HTERT RPE-1 (cell line): Measurements from ENCODE around the gene JAKMIP1.

ENCODE experiments used
- in situ Hi-C: fragments of 300-500 bp; cut with MboI; formaldehyde crosslinking; loops from 4 replicates; pipeline ENCODE4 v1.14.3; 2020; ENCODE audit warnings: low sequenced_read_pairs

JAKMIP1 gene

GRCh38 chr4:6105311-6105911, 94.9 kb downstream of the JAKMIP1 start:
- in situ Hi-C loops: no loop called here

DNA sequence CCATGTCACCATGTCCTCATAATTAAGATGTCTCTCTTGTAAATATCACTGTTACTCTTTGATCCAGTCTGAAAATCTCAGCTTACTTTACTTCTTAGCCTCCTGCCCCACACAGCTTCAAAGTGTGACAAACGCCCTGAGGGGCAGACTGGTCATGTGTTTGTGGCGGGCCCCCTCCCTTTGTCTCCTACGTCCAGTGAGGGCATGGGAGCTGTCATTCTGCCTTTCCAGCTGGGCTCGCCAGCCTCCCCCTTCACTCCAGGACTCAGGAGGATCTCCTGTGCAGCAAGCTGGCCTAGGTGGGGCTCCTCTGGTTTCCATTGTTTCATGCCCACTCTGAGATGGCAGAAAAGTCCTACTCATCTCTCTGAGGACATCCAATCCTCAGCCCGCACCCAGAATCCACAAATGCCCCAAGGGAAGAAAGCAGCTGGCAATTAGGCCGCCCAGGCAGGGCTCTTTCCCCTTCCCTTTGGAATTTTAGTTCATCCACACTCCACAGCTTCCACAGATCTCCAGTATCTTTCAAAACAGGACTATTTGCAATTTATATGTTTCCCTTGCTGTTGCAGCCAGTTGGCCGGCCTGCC, 95.7 kb downstream of the JAKMIP1 start:
- in situ Hi-C loops: no loop called here

GRCh38 chr4:6097581-6097980, 102.8 kb downstream of the JAKMIP1 start:
- in situ Hi-C loops: no loop called here

DNA sequence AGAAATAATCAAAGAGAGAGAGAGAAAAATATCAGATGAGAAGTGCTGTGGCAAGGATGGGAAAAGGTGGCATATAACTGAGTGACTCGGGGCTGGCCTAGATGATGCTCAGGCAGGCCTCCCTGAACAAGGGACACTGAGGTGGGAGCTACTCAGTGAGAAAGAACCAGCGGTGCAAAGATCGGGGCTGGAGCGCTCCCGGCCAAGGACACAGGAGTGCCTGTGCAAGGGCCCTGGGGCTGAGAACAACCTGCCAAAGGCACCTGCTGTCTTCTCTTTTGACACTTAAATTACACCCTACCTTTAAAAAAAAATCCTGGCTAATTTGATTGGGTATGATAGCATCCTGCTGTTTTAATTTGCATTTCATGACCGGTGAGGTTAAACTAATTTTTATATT, 104.5 kb downstream of the JAKMIP1 start:
- in situ Hi-C loops: no loop called here

- in situ Hi-C loops: no loop called here
Observed at GRCh38 chr4:6095023-6095752, 105.2 kb downstream of the JAKMIP1 start.

DNA sequence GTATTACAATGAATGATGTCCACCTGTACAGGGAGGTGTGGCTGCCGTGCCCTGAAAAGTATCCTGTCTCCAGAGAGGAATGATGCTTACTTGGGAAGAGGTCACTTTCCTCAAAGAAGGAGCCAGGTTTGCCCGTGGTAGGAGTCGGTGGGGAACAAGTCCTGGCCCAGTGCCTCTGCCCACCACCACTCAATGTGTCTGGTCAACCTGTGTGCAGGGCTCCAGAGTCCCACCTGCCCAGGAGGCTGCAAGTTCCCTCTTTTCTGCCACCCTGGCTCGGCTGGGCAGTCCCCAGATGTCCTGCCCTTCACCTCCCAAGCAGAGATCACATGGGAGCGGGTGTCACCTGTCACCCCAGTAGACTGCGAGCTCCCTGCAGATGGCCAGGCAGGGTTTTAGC, 106.7 kb downstream of the JAKMIP1 start:
- in situ Hi-C loops: no loop called here

GRCh38 chr4:6092971-6093370, 107.4 kb downstream of the JAKMIP1 start:
- in situ Hi-C loops: no loop called here

DNA sequence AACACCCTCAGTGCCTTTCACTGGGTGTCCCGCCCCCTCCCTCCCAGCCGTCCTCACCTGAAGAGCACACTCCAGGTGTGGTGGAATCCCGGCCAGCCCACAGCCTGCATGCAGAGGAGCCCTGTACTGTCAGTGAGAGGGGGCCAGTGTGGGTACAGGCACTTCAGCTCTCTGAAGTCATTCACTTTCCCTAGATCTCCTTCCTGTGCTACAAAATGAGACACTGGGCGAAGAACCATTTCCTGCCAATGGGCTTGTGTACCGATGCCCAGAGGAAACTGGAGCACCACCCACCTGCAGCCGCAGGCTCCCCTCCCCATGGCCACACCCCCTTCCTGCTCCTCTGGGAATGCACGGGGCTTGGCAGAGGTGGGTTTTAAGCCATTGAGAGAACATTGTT, 108.2 kb downstream of the JAKMIP1 start:
- in situ Hi-C loops: no loop called here

DNA sequence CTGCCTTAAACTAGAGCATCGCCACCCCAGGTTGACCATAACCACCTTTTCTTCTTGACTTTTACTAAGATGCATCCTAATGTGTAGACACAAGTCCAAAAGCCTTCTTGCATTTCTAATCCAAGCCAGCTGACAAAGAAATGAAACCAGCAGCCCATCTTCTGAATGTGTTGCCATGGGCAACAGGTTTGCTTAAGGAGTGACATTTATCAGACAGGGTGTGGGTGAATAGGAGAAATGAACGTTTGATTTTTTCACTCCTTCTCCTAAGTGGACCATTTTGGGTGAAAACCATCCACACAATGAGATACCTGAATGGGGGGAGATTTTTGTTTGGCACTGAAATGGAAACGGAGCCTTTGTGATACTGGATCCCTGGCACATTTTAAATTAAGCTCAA, 109.4 kb downstream of the JAKMIP1 start:
- in situ Hi-C loops: no loop called here

- in situ Hi-C loops: no loop called here
Observed at GRCh38 chr4:6088950-6089349, 111.4 kb downstream of the JAKMIP1 start.

DNA sequence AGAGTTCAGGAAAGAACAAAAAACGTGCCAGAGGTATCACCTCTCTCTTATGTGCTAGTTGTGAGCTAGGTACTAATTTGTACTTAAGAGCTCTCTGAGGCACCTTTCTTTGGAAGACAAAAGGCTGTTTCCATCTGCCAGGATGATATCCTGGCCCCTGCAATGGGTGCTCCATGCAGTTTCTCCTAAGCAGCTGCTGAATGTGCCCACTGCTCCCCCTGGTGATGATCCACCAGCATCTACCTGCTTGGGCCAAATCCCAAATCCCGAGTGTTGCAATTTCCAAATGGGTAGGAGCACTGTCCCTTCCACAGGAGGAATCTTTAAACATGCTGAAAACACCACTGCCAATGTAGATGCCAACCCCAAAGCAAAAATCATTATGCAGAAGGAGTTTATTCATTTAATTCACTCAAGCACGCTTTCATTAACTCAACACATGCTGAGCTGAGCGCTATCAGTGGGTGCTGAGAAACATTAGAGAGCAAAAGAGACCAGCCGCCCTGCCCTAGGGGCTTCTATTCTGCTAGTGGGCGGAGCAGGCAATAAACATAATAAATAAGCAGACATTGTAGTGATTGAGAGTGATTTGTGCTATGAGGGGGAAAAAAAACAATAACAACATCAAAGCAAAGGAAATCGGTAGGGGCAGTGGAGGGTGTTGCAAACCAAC, 112.5 kb downstream of the JAKMIP1 start:
- in situ Hi-C loops: no loop called here

GRCh38 chr4:6086846-6087245, 113.5 kb downstream of the JAKMIP1 start:
- in situ Hi-C loops: no loop called here

- in situ Hi-C loops: no loop called here
Observed at GRCh38 chr4:6085691-6086628, 114.4 kb downstream of the JAKMIP1 start.

DNA sequence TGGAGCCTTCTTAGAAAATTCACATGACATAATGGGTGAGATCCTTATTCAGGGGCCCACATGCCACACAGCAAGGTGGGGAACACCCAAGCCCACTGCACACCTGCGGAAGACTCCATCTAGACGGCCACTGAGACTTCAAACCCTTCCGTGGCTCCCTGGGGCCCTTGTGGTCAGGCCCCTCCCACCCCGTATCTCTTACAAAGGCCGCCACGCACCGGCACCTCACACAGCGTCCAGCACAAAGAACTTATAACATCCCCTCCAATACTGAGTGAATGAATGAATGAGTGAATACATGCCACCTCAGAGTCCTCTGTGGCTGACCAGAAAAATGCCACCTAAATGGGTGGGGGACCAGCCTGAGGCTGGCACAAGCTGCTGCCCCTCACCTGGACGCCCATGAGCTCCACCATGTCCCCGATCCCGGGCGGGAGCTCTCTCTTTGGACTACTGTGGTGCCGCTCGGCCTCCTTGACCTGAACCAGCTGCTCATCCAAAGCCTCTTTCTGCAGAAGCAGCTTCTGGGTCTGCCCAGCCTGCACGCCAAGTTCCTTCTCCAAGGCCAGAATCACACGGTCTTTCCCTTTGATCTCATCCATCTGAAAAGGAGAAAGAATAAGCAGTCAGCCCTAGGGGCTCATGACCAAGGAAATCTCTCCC, 115.2 kb downstream of the JAKMIP1 start:
- in situ Hi-C loops: no loop called here

DNA sequence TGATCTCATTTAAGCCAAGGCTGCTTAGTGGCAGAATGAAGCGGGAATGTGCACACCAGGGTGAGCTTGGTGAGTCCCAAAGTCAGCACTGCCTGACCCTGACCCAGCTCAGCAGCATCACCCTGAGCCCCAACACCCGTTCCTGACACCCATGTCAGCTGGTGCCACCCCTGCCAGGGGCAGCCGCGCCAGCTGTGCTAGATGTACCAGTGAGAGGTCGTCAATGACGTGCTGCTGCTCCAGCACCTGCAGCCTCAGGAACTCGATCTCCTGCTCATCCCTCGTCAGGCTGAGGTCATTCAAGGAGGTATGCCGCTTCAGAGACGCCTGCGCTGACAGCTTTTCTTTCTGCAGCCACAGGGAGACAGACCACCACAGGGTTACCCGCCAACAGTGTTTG, 120.4 kb downstream of the JAKMIP1 start:
- in situ Hi-C loops: no loop called here

DNA sequence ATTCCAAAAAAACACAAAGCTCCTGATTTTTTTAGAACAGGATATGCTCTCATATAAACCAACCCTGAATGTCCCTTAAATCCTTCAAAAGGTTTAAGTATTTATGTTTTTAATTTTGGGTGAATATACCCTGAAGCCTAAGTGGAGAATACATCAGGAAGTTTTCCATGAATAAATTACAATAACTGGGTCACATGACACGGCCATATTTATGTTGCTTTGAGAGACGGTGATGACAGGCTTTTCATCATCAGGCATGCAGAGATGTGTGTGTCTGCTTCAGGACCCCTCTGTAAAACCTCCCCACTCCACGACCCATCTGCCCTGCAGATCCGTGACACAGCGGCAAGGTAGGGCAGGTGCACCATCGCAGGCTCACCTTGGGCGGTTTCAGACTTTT, 121.8 kb downstream of the JAKMIP1 start:
- in situ Hi-C loops: no loop called here

- in situ Hi-C loops: no loop called here
Observed at GRCh38 chr4:6076391-6076790, 124.0 kb downstream of the JAKMIP1 start.

DNA sequence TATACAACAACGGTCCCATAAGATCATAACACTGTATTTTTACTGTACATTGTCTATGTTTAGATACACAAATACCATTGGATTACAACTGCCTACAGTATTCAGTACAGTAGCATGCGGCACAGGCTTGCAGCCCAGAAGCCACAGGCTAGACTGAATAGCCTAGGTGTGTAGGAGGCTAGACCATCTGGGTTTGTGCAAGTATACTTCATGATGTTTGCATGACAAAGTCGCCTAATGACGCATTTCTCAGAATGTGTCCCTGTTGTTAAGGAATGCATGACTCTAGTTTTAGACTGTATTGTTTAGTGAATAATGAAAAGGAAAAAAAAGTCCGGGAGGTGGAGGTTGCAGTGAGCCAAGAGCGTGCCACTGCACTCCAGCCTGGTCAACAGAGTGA, 125.6 kb downstream of the JAKMIP1 start:
- in situ Hi-C loops: no loop called here

- in situ Hi-C loops: no loop called here
Observed at GRCh38 chr4:6071959-6072720, 128.2 kb downstream of the JAKMIP1 start.
